Osteocyte (in vitro differentiated cells): ENCODE results near the gene FSIP2. TPM values are rescaled to one million over a fixed set of nuclear protein-coding genes. Genes with fewer than 3 reads are reported as not detected.

Source experiments
- DNase-seq: peaks from one replicate; pipeline ENCODE4 v3.0.0; 2021; ENCODE audit warnings: mixed read lengths; ENCODE audit not compliant: unreplicated experiment; ENCODE audit errors: extremely low spot score
- H3K27ac Mint-ChIP-seq: one replicate; pipeline ENCODE4 v1.8.0; 2021; ENCODE audit warnings: mild to moderate bottlenecking, mixed read lengths; ENCODE audit not compliant: unreplicated experiment
- H3K27me3 Mint-ChIP-seq: one replicate; pipeline ENCODE4 v1.8.0; 2021; ENCODE audit warnings: mixed read lengths; ENCODE audit not compliant: unreplicated experiment
- H3K36me3 Mint-ChIP-seq: one replicate; pipeline ENCODE4 v1.8.0; 2021; ENCODE audit warnings: mixed read lengths; ENCODE audit not compliant: unreplicated experiment
- H3K4me1 Mint-ChIP-seq: one replicate; pipeline ENCODE4 v1.8.0; 2021; ENCODE audit warnings: mixed read lengths; ENCODE audit not compliant: unreplicated experiment
- H3K4me3 Mint-ChIP-seq: one replicate; pipeline ENCODE4 v1.8.0; 2021; ENCODE audit warnings: mild to moderate bottlenecking, moderate library complexity, mixed read lengths; ENCODE audit not compliant: unreplicated experiment
- H3K9me3 Mint-ChIP-seq: one replicate; pipeline ENCODE4 v1.8.0; 2021; ENCODE audit warnings: mixed read lengths; ENCODE audit not compliant: unreplicated experiment
- long read RNA-seq: library from polyadenylated mRNA; unstranded; transcript quantifications from one replicate; pipeline ENCODE4 v2.0.0, GENCODE V29; 2021
- total RNA-seq: library from RNA; stranded (reverse); gene quantifications from 2 replicates; pipeline ENCODE4 v1.2.1, GENCODE V29; 2021
- TF ChIP-seq, protein P1 (sequence below): fragments of 200-600 bp; sonication (generic); IDR thresholded peaks from 2 replicates; pipeline ENCODE4 v1.5.0; 2021; ENCODE audit warnings: antibody characterized with exemption, mild to moderate bottlenecking, moderate library complexity

FSIP2 gene, protein sequence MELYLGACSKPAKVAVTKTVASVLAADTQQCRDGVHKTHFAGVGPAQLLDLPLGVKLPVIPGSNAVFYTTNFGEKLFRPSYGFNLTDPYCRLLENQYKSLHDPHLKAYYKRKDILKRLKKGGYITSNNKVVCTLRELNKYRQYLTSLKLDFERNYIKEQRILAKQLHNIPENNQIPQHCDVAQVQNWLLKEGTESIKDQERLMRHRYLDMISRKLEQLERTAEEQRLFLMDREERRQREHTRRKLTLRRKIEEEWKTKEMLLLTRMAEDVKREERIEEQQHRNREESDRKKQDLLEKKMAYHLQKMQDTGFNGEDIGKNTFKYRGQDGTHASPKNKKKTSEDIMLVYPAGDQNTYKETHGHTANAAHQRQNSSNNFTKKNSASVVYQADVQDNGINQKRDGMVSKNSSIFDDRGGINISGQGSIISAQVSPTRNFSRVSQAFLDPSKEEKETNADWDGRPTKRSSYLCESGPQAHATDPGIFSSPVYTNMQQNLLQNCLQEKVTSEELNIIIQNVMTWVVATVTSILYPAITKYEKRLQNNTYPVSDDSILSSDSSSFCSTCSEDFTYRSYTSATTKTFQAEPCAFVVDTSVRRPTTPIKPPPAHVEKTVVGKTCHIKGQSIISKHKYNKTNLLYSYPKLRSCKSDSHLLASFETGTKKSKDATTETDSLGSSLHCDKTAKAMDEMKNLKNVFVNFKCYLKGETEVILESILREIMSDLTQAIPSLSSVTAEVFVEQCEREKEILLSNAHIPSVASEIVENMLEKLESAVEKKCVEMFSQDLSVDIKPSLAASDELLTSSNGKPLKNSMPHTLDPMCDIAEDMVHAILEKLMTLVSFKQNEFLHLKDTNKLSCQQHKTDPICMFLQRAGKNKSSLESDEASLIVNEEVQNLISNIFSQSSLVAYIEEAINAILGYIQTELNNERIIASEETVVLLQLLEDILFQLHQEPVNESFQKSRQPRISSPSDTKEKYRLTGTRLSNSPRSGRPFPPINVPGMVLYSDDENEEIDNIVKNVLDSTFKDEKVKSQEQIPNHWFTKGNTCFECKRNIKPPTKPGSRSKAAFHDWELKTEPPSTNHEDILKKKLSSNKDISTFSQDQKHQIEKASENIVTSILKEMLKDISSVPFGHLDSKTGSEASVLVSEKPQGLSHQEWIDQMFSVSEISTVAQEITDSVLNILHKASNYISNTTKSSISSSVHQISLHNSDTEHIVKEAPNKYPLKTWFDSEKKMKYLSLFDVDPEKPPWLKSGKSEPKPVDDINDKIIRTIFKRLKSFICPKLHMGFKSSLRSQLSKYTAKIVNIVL (N-terminal part only)
- total RNA-seq: 3.4 and 3.5 TPM in 2 replicates
- long read RNA-seq, partial matches to known transcripts: 0 of 2 reads
- long read RNA-seq, other reads (novel, unspliced or antisense): 2 of 2 reads

DNA sequence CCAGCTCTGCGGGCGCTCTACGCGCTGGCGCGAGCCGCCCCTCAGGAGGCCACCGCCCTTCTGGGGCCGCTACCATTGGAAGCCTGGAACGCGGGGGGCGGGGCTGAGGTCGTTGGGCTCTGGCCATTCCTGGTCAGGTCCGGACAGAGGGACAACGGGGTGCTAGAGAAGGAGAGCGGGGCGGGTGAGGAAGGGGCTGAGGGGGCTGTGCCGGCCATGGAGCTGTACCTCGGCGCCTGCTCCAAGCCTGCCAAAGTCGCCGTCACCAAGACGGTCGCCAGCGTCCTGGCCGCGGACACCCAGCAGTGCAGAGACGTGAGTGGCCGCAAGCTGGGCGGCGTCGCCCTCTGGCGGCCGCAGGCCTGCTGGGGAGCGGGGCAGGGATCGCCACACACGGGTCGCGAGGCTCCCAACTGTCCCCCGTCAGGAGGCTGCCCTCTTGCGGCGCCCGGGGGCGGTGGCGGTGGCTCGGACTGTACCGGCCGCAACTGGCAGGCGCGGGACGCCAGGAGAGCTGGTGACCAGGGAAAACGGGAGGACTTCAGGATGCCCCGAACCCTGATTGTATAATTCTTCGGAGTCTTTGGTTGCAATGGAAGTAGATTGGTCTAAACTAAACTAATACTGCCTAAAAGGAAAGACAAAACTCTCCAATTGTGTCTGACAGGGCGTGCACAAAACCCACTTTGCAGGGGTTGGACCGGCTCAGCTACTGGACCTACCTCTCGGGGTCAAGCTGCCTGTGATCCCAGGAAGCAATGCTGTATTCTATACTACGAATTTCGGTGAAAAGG, at the start of gene FSIP2:
Gene FSIP2 (plus strand): TSS at position 126 of the 794 bp plus-strand sequence. CDS start 91 bp downstream, at position 217.
- H3K4me3 Mint-ChIP-seq: peak within 1 kb of the TSS; percentile 77
- H3K27me3 Mint-ChIP-seq: peaks cover 5% of the 10 kb centered on the region
- peak; percentile 94 for DNase-seq
- H3K27ac Mint-ChIP-seq: no peak within 1 kb of the TSS
- no peaks in the 10 kb centered on the region for H3K36me3 Mint-ChIP-seq
- peaks cover 8% of the 10 kb centered on the region for H3K4me1 Mint-ChIP-seq
- no peaks in the 10 kb centered on the region for H3K9me3 Mint-ChIP-seq
- TF ChIP-seq, protein P1, sequence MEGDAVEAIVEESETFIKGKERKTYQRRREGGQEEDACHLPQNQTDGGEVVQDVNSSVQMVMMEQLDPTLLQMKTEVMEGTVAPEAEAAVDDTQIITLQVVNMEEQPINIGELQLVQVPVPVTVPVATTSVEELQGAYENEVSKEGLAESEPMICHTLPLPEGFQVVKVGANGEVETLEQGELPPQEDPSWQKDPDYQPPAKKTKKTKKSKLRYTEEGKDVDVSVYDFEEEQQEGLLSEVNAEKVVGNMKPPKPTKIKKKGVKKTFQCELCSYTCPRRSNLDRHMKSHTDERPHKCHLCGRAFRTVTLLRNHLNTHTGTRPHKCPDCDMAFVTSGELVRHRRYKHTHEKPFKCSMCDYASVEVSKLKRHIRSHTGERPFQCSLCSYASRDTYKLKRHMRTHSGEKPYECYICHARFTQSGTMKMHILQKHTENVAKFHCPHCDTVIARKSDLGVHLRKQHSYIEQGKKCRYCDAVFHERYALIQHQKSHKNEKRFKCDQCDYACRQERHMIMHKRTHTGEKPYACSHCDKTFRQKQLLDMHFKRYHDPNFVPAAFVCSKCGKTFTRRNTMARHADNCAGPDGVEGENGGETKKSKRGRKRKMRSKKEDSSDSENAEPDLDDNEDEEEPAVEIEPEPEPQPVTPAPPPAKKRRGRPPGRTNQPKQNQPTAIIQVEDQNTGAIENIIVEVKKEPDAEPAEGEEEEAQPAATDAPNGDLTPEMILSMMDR: peak; percentile 99

DNA sequence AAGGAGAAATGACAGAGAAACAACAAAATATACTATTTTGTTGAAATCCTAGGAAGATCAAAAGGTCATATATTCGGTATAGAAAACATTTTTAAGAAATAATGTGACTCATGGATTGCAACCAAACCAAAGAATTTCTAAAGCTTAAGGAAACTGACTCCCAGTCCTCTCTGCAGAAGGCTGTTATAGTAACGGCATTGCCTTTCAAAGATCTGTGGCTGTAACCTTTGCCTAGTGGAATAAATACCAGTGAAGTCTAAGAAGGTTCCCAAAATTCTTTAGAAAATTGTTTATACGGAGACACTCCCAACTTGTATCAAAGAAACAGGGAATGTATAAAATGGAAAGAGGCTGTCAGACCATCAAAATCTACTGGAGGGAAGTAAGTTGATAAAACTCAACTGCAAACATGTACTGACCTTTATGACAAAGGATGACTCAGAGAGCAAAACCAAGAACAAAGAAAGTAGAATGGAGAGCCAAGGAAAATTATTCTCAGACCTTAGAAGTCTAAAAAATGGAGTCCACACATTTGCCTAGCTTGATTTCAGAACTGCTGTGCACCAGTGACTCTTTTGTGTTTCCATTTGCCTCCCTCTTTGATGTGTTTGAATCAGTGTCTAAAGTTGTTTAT, 48.6 kb upstream of the FSIP2 start:
- no peak overlapping the region for H3K4me3 Mint-ChIP-seq
- H3K27ac Mint-ChIP-seq: no peak overlapping the region
- peaks cover 3% of the 10 kb centered on the region for H3K27me3 Mint-ChIP-seq
- no peaks in the 10 kb centered on the region for H3K9me3 Mint-ChIP-seq
- no peaks in the 10 kb centered on the region for H3K36me3 Mint-ChIP-seq
- TF ChIP-seq, protein P1: no peak
- peaks cover 2% of the 10 kb centered on the region for H3K4me1 Mint-ChIP-seq
- DNase-seq: no peak

DNA sequence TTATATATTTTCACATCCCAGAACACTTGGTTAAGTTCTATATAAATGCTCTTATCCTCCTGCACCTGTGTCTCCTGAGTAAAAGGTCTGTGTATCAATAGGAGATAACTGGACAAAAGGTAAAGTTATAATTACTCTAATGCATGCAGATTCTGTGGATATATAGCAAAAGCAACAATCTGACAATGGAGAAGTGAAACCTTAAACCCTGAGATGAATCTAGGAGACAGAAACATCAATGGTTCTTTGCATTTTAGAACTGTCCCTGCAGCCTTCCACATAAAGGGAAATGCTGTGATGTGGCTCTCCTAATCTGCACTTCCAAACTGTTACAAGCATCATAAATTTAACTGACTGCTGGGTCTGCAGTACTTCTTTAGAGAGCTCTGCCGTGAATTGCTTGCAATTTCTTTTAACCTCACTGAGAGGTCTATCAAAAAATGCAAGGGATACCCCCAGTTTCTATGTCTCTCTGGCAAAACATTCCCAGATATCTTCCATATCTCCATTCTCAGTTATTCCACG, 42.8 kb upstream of the FSIP2 start:
- TF ChIP-seq, protein P1: no peak
- H3K27me3 Mint-ChIP-seq: peaks cover 3% of the 10 kb centered on the region
- H3K4me3 Mint-ChIP-seq: no peak overlapping the region
- no peaks in the 10 kb centered on the region for H3K36me3 Mint-ChIP-seq
- H3K9me3 Mint-ChIP-seq: no peaks in the 10 kb centered on the region
- DNase-seq: no peak
- no peak overlapping the region for H3K27ac Mint-ChIP-seq
- H3K4me1 Mint-ChIP-seq: no peaks in the 10 kb centered on the region

DNA sequence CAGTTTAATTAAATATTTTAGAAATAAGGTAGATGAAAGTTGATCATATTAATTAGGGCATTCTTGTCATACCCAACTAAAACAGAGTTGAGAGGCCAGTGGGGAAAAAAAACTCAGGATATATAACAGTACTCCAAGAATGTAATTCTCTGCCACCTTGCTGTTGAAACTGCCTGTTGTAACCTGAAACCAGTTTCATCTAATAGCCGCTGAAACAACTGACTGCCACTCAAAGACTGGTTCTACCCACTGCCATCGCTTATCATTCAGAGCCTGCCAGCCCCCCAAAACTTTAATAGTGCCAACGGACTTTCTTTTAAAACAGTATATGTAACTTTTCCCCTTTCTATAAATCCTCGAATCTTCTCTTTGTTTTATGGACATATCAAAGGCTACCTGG, 37.7 kb upstream of the FSIP2 start:
- Mint-ChIP-seq H3K36me3 (no peaks in the 10 kb centered on the region), H3K9me3 (no peaks in the 10 kb centered on the region), H3K4me3 (no peak overlapping the region), H3K27ac (no peak overlapping the region), H3K4me1 (no peaks in the 10 kb centered on the region), H3K27me3 (no peaks in the 10 kb centered on the region)
- no peak for DNase-seq
- TF ChIP-seq, protein P1: no peak
